Mesenchymal stem cell (in vitro differentiated cells and primary cell): ENCODE data around the gene NLGN1.

Experiments
- DNase-seq: peaks from one replicate; pipeline ENCODE4 v3.0.0-alpha.2; 2013
- H2AFZ ChIP-seq: one replicate; pipeline ENCODE4 v1.6.1; 2013; ENCODE audit warnings: low read depth, mild to moderate bottlenecking, control low read depth, inconsistent platforms, low read length, moderate library complexity
- H2AK5ac ChIP-seq: 2 replicates; pipeline ENCODE4 v1.6.1; 2013; ENCODE audit warnings: low read length, moderate library complexity, mild to moderate bottlenecking, inconsistent platforms; ENCODE audit not compliant: severe bottlenecking
- H2BK120ac ChIP-seq: one replicate; pipeline ENCODE4 v1.6.1; 2013; ENCODE audit warnings: low read depth, mild to moderate bottlenecking, inconsistent platforms, low read length, moderate library complexity
- H2BK12ac ChIP-seq, 2 experiments: one replicate each; pipeline ENCODE4 v1.6.1; 2013; ENCODE audit warnings: inconsistent platforms in 2 of 2, low read length in 2 of 2, mild to moderate bottlenecking in 2 of 2, moderate library complexity in 2 of 2, control low read depth in 1 of 2
- H2BK15ac ChIP-seq: one replicate; pipeline ENCODE4 v1.6.1; 2013; ENCODE audit warnings: mild to moderate bottlenecking, low read depth, inconsistent platforms; ENCODE audit not compliant: poor library complexity, severe bottlenecking
- H2BK5ac ChIP-seq: 2 replicates; pipeline ENCODE4 v1.6.1; 2013; ENCODE audit warnings: low read depth, mild to moderate bottlenecking, low read length, control low read depth, inconsistent platforms; ENCODE audit not compliant: poor library complexity, severe bottlenecking
- H3K14ac ChIP-seq, 2 experiments: one replicate each; pipeline ENCODE4 v1.6.1; 2013; ENCODE audit warnings: inconsistent platforms in 2 of 2, low read length in 2 of 2, control low read depth in 1 of 2, mild to moderate bottlenecking in 1 of 2, moderate library complexity in 1 of 2
- H3K18ac ChIP-seq, 2 experiments: one replicate each; pipeline ENCODE4 v1.6.1; 2013; ENCODE audit warnings: inconsistent platforms in 2 of 2, low read length in 2 of 2, control low read depth in 1 of 2, low read depth in 1 of 2, mild to moderate bottlenecking in 1 of 2
- H3K23ac ChIP-seq, 2 experiments: one replicate each; pipeline ENCODE4 v1.6.1; 2013; ENCODE audit warnings: inconsistent platforms in 2 of 2, low read length in 2 of 2, mild to moderate bottlenecking in 2 of 2, moderate library complexity in 2 of 2, control low read depth in 1 of 2
- H3K27ac ChIP-seq: 2 replicates; pipeline ENCODE4 v1.5.1; 2013; ENCODE audit warnings: mild to moderate bottlenecking, moderate library complexity, low read length, control low read depth, inconsistent platforms; ENCODE audit not compliant: poor library complexity, severe bottlenecking
- H3K27me3 ChIP-seq, 2 experiments: 2 replicates each; pipeline versions ENCODE4 v1.6.1 to v1.7.0; 2013; ENCODE audit warnings: low read length in 2 of 2, mild to moderate bottlenecking in 2 of 2, moderate library complexity in 2 of 2, control low read depth in 1 of 2, inconsistent platforms in 1 of 2; ENCODE audit not compliant: control insufficient read depth in 1 of 2, insufficient read depth in 1 of 2
- H3K36me3 ChIP-seq, 2 experiments: 2 replicates each; pipeline versions ENCODE4 v1.6.1 to v1.7.0; 2013; ENCODE audit warnings: low read length in 2 of 2, control low read depth in 1 of 2, inconsistent platforms in 1 of 2, low read depth in 1 of 2, mild to moderate bottlenecking in 1 of 2; ENCODE audit not compliant: insufficient read depth in 2 of 2, control insufficient read depth in 1 of 2
- H3K4ac ChIP-seq, 2 experiments: one replicate each; pipeline ENCODE4 v1.6.1; 2013; ENCODE audit warnings: inconsistent platforms in 2 of 2, low read length in 2 of 2, mild to moderate bottlenecking in 2 of 2, moderate library complexity in 2 of 2, control low read depth in 1 of 2, low read depth in 1 of 2
- H3K4me1 ChIP-seq: 2 replicates; pipeline ENCODE4 v1.6.1; 2013; ENCODE audit warnings: low read depth, low read length, control low read depth; ENCODE audit not compliant: control insufficient read depth, insufficient read depth
- H3K4me2 ChIP-seq: 2 replicates; pipeline ENCODE4 v1.6.1; 2013; ENCODE audit warnings: low read length, mild to moderate bottlenecking, inconsistent platforms; ENCODE audit not compliant: poor library complexity, severe bottlenecking
- H3K4me3 ChIP-seq, 2 experiments: 2 replicates each; pipeline versions ENCODE4 v1.5.1 to v1.7.0; 2013; ENCODE audit warnings: low read length in 2 of 2, mild to moderate bottlenecking in 2 of 2, control low read depth in 1 of 2, low read depth in 1 of 2; ENCODE audit not compliant: insufficient read depth in 1 of 2
- H3K79me1 ChIP-seq: replicated peaks from 2 replicates; pipeline ENCODE4 v1.6.1; 2013; ENCODE audit warnings: mild to moderate bottlenecking, control low read depth, low read length, inconsistent platforms; ENCODE audit not compliant: poor library complexity, severe bottlenecking
- H3K9ac ChIP-seq: 2 replicates; pipeline ENCODE4 v1.7.0; 2013; ENCODE audit warnings: mild to moderate bottlenecking, low read length, moderate library complexity
- H3K9me3 ChIP-seq: 2 replicates; pipeline ENCODE4 v1.7.0; 2013; ENCODE audit warnings: mild to moderate bottlenecking, low read length; ENCODE audit not compliant: control insufficient read depth
- H4K8ac ChIP-seq: one replicate; pipeline ENCODE4 v1.6.1; 2013; ENCODE audit warnings: inconsistent platforms, mild to moderate bottlenecking, low read length, moderate library complexity
- H4K91ac ChIP-seq: one replicate; pipeline ENCODE4 v1.6.1; 2013; ENCODE audit warnings: mild to moderate bottlenecking, low read length, inconsistent platforms
- WGBS: methylation state at CpG from one replicate; pipeline ENCODE4 v1.1.7; 2013; ENCODE audit warnings: mixed read lengths; 5-methylcytosine and 5-hydroxymethylcytosine counted together

Gene NLGN1

GRCh38 chr3:173823911-173824460 lies 426.4 kb downstream of the NLGN1 start:
- no peak overlapping the region for H3K4ac ChIP-seq
- H4K8ac ChIP-seq = no peak overlapping the region
- no peak overlapping the region for H2BK120ac ChIP-seq
- H3K27me3 ChIP-seq = no peaks in the 10 kb centered on the region
- H3K4me1 ChIP-seq = no peaks in the 10 kb centered on the region
- H2AK5ac ChIP-seq = no peak overlapping the region
- no peak overlapping the region for H2BK12ac ChIP-seq
- WGBS = no CpG with 5 or more reads among the region's 1 CpG
- DNase-seq = no peak
- no peak overlapping the region for H3K18ac ChIP-seq
- H3K4me2 ChIP-seq = no peak overlapping the region
- H3K4me3 ChIP-seq = no peak overlapping the region
- no peaks in the 10 kb centered on the region for H3K36me3 ChIP-seq
- H4K91ac ChIP-seq = no peak overlapping the region
- H3K23ac ChIP-seq = no peak overlapping the region
- no peak overlapping the region for H3K9ac ChIP-seq
- H3K14ac ChIP-seq = no peak overlapping the region
- H2AFZ ChIP-seq = no peak overlapping the region
- no peaks in the 10 kb centered on the region for H3K79me1 ChIP-seq
- H3K9me3 ChIP-seq = no peaks in the 10 kb centered on the region
- H2BK5ac ChIP-seq = no peak overlapping the region
- no peak overlapping the region for H2BK15ac ChIP-seq
- H3K27ac ChIP-seq = no peak overlapping the region

- no peak overlapping the region for H4K8ac ChIP-seq
- WGBS = no CpG with 5 or more reads among the region's 1 CpG
- no peak overlapping the region for H3K18ac ChIP-seq
- H3K23ac ChIP-seq = no peak overlapping the region
- H3K9me3 ChIP-seq = no peaks in the 10 kb centered on the region
- H2AFZ ChIP-seq = no peak overlapping the region
- no peaks in the 10 kb centered on the region for H3K36me3 ChIP-seq
- H2BK15ac ChIP-seq = no peak overlapping the region
- H3K27me3 ChIP-seq = no peaks in the 10 kb centered on the region
- no peak overlapping the region for H2BK5ac ChIP-seq
- H3K27ac ChIP-seq = no peak overlapping the region
- no peak overlapping the region for H3K14ac ChIP-seq
- H3K9ac ChIP-seq = no peak overlapping the region
- H3K4ac ChIP-seq = no peak overlapping the region
- H2BK120ac ChIP-seq = no peak overlapping the region
- H3K4me1 ChIP-seq = no peaks in the 10 kb centered on the region
- H3K4me2 ChIP-seq = no peak overlapping the region
- H2AK5ac ChIP-seq = no peak overlapping the region
- H2BK12ac ChIP-seq = no peak overlapping the region
- no peak overlapping the region for H4K91ac ChIP-seq
- H3K4me3 ChIP-seq = no peak overlapping the region
- H3K79me1 ChIP-seq = no peaks in the 10 kb centered on the region
- no peak for DNase-seq
Measured at GRCh38 chr3:173825730-173826129, 428.2 kb downstream of the NLGN1 start.

DNA sequence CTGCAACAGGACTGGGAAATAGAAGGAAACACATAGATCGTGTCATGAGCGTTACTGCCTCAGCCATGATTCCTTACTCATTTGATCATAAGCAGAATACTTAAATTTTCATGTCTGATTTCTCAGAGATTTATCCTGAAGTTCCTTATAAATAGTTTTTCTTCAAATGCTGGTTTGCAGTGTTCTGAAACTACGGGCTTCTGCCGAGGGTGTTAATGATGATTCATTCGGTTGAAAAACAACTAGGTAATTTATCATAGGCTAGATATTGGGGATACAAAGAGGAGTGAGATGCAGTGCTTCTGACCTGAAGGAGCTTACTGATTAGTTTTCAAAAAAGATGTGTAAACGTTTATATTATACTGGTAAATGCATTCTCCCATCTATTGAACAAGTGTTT lies 428.9 kb downstream of the NLGN1 start:
- H3K36me3 ChIP-seq = no peaks in the 10 kb centered on the region
- no peaks in the 10 kb centered on the region for H3K9me3 ChIP-seq
- 64% methylated on average over 3 of the region's 6 CpGs for WGBS
- no peak for DNase-seq
- no peak overlapping the region for H2BK120ac ChIP-seq
- H2AFZ ChIP-seq = no peak overlapping the region
- H3K23ac ChIP-seq = no peak overlapping the region
- no peak overlapping the region for H3K27ac ChIP-seq
- H3K14ac ChIP-seq = no peak overlapping the region
- H3K9ac ChIP-seq = no peak overlapping the region
- H3K4me3 ChIP-seq = no peak overlapping the region
- no peak overlapping the region for H2AK5ac ChIP-seq
- H4K8ac ChIP-seq = no peak overlapping the region
- H3K18ac ChIP-seq = no peak overlapping the region
- no peaks in the 10 kb centered on the region for H3K4me1 ChIP-seq
- no peak overlapping the region for H2BK12ac ChIP-seq
- no peak overlapping the region for H3K4me2 ChIP-seq
- H3K4ac ChIP-seq = no peak overlapping the region
- no peaks in the 10 kb centered on the region for H3K27me3 ChIP-seq
- H4K91ac ChIP-seq = no peak overlapping the region
- H2BK15ac ChIP-seq = no peak overlapping the region
- H3K79me1 ChIP-seq = no peaks in the 10 kb centered on the region
- H2BK5ac ChIP-seq = no peak overlapping the region

DNA sequence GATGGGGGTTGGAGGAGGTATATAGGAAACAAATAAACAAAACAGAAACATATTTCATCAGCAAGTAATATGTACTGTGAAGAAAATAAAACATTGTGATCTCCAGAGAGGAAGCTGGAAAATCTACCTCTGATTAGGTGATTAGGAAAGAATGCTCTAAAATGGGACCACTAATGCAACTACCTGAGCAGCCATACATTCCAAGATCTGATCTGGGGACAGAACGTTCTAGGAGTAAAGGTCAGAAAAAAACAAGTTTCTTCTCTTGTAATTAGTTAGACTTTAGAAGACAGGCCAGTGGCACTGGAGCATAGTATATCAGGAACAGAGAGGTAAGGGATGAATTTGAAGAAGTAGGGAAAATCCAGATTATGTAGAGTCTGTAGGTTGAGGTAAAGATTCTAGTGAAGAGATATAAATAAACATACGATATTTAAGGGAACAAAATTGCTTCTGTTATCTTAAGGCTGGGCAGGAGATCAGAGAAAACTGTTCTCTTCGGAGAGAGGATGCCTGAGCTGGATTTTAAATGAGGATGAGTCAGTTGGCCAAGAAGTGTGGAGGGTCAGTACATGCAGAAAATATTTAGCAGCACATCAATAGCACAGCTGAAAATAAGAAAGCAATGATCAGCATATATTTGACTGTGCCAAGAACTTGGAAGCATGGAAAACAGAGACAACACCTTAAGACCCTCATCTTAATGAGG lies 429.5 kb downstream of the NLGN1 start:
- no peak overlapping the region for H3K14ac ChIP-seq
- no peak overlapping the region for H2AFZ ChIP-seq
- H4K91ac ChIP-seq = no peak overlapping the region
- no peaks in the 10 kb centered on the region for H3K9me3 ChIP-seq
- no peak overlapping the region for H3K9ac ChIP-seq
- WGBS = 65% methylated on average over 2 of the region's 3 CpGs
- no peak overlapping the region for H3K4me2 ChIP-seq
- peak; percentile 6 for DNase-seq
- no peak overlapping the region for H3K27ac ChIP-seq
- H3K79me1 ChIP-seq = no peaks in the 10 kb centered on the region
- H3K4me1 ChIP-seq = no peaks in the 10 kb centered on the region
- H2BK120ac ChIP-seq = no peak overlapping the region
- no peak overlapping the region for H2BK12ac ChIP-seq
- no peak overlapping the region for H4K8ac ChIP-seq
- no peak overlapping the region for H3K4me3 ChIP-seq
- H3K27me3 ChIP-seq = no peaks in the 10 kb centered on the region
- no peak overlapping the region for H2BK5ac ChIP-seq
- no peak overlapping the region for H3K23ac ChIP-seq
- H2AK5ac ChIP-seq = no peak overlapping the region
- no peak overlapping the region for H2BK15ac ChIP-seq
- no peaks in the 10 kb centered on the region for H3K36me3 ChIP-seq
- no peak overlapping the region for H3K4ac ChIP-seq
- H3K18ac ChIP-seq = no peak overlapping the region
